EL (cell line): ENCODE results near the gene PEX6.

Experiments used
- DNase-seq: peaks from one replicate; pipeline ENCODE4 v3.0.0-alpha.2; 2016

PEX6 gene, protein sequence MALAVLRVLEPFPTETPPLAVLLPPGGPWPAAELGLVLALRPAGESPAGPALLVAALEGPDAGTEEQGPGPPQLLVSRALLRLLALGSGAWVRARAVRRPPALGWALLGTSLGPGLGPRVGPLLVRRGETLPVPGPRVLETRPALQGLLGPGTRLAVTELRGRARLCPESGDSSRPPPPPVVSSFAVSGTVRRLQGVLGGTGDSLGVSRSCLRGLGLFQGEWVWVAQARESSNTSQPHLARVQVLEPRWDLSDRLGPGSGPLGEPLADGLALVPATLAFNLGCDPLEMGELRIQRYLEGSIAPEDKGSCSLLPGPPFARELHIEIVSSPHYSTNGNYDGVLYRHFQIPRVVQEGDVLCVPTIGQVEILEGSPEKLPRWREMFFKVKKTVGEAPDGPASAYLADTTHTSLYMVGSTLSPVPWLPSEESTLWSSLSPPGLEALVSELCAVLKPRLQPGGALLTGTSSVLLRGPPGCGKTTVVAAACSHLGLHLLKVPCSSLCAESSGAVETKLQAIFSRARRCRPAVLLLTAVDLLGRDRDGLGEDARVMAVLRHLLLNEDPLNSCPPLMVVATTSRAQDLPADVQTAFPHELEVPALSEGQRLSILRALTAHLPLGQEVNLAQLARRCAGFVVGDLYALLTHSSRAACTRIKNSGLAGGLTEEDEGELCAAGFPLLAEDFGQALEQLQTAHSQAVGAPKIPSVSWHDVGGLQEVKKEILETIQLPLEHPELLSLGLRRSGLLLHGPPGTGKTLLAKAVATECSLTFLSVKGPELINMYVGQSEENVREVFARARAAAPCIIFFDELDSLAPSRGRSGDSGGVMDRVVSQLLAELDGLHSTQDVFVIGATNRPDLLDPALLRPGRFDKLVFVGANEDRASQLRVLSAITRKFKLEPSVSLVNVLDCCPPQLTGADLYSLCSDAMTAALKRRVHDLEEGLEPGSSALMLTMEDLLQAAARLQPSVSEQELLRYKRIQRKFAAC

DNA sequence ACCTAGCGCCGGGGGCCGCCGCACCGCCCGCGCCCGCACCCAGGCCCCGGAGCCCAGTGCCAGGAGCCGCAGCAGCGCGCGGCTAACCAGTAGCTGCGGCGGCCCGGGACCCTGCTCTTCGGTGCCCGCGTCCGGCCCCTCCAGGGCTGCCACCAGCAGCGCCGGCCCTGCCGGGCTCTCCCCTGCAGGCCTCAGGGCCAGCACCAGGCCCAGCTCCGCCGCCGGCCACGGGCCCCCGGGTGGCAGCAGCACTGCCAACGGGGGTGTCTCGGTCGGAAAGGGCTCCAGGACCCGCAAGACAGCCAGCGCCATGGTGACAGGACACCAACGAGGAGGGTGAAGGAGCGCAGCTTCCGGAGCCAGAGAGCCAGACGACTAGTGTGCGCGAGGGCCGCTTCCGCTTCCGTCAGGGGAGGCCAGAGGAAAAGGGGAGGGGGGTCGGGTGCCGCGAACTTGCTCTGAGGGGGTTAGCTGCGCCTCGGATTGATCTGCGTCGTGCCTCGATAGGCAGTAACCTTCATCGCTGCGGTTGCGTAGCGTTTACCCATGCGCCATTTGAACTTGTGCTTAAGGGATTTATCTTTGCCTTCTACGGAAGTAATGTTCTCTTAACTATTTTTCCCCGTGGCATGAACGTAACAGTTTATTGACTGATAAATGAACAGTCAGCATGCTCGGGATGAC lies at the start of gene PEX6:
TSS of gene PEX6 (minus strand) at position 343 of the 684 bp plus-strand sequence. CDS start at position 312, 31 bp downstream.
- DNase-seq = peak; percentile 81

DNA sequence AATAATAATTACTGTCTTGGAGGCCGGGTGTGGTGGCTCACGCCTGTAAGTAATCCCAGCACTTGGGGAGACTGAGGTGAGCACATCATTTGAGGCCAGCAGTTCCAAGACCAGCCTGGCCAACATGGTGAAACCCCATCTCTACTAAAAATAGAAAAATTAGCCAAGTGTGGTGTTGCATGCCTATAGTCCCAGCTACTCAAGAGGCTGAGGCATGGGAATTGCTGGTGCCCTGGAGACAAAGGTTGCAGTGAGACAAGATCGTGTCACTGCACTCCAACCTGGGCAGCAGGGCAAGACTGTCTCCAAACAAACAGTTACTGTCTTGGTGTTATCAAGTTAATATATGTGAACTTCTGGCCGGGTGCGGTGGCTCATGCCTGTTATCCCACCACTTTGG lies 47.4 kb upstream of the PEX6 start:
- DNase-seq = no peak

DNA sequence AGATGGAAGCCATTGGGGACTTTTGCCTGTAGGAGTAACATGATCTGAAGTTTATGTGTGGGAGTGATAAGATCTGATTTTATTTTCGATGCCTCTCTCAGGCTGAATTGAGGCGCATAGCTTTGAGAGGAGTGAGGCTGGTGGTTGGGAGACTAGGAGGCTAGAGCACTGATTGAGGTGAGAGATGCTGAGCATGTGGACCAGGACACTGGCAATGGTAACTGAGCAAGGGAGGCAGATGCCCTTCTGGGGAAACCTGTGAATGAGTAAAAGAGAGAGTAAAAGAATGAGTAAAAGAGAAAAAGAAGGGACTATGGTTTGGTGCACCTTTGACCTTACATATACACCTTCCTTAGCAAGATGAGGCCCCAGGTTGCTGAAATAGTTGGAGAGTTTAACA lies 45.5 kb upstream of the PEX6 start:
- no peak for DNase-seq

DNA sequence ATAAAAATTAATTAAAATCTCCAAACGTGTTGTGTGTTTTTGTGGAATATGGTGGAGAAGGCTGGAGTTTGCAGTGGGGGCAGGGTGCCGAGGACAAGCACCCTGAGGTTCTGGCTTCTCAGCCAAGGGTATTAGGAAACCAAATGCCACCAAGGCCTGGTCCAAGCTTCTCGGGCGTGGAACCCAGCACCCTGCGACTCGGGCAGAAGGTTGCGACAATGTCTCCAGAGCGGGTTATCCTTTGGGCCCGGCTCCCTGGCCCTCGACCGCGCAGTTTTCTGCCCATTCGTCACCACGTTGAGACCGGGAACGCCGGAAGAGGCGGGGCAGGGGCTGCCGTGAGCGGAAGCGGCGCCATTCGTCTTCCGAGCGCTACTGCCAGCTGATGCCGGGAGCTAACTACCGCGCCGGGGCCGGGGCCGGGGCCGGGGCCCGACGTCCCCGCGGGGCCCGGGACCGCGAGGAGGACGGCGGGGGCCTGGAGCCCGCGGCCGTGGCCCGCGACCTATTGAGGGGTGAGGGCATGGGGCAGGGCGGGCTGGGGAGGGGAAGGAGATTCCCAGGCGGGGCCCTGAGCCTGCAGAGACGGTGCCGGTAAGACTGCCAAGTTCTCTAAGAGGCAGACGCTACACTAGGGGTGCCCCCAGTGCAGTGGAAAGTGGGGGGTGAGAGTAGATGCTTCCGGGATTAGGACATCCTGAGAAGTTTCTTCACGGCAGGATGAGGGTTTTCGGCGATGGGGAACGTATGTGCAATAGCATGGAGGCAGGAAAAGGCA lies 42.5 kb upstream of the PEX6 start, which contains the start of gene RRP36:
TSS of gene RRP36 (plus strand) at position 354 of the 778 bp plus-strand sequence. CDS start at position 386, 32 bp downstream.
- DNase-seq = peak; percentile 78

DNA sequence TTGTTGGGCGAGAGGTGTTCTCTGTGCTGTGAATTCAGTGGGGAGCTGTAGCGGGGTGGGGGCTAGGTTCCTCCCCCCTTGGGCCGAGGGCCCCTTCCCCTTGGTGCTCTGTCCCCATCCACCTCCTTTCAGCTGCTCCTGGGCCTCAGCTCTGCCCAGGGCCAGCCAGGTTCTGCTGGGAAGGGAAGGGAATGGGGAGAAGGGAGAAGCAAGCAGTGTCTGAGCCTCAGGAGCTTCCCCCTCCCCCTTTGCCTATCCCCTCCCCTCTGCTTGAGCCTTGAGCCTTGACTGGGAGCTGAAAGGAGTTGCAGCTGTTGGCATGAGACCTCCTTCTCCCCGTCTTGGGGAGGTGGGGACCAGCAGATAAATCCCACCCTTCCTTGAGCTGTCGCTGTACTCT lies 41.9 kb upstream of the PEX6 start:
- peak; percentile 18 for DNase-seq

DNA sequence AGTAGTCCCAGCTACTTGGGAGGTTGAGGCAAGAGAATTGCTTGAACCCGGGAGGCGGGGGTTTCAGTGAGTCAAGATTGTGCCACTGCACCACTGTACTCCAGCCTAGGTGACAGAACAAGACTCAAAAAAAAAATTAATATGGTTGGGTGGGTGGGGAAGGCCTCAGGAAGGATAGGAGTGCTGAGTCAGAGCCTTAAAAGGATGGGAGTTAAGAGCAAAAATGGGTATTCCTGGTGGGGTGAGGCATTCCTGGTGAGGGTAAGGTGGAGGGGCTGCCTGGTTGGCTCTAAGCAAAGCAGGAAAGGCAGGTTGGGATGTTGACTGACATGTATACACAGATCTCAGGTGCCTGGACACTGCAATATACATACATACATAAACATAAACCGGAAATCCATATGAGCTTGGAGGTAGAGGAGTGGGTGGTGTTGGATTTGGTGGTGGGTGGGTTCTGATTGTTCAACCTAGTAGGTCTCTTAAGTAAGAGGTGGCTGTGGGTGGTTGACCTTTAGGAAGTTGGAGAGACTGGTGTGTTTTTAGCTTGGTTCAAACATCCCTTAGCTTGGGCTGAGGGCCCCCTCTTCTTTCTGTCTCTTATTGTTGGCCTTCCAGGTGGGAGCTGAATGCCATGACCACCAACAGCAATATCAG lies 41.2 kb upstream of the PEX6 start:
- no peak for DNase-seq

DNA sequence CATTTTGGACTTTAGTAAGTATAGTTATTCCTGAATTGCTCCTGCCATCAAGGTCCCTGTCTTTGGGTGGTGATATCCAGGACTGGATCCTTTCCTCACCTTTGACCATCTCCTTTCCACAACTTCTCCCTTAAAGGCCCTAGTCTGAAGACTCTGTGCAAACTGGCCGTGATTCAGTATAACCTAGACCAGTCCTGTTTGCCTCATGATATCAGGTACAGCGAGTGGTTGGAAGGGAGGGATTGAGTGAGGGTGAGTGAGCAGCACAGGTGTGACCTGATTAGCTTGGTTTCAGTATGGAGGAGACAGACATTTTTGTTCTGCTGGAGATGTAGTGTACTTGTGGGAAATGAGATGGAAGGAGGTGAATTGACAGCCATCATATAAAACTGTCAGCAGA lies 40.2 kb upstream of the PEX6 start:
- DNase-seq = no peak

DNA sequence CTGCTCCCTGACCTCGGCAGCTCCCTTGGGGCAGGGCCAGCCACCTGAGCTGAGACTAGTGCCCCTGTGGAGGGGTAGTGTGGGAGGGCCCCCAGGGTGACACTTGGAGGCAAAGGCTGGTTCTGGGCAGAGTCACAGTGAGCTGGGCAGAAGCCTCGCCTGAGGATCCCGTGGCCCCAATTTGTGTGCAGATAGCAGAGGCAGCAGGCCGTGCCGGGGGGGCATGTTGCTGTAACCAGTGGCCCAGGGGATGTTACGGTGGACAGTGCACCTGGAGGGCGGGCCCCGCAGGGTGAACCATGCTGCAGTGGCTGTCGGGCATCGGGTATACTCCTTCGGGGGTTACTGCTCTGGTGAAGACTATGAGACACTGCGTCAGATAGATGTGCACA lies 38.0 kb upstream of the PEX6 start:
- DNase-seq = no peak

DNA sequence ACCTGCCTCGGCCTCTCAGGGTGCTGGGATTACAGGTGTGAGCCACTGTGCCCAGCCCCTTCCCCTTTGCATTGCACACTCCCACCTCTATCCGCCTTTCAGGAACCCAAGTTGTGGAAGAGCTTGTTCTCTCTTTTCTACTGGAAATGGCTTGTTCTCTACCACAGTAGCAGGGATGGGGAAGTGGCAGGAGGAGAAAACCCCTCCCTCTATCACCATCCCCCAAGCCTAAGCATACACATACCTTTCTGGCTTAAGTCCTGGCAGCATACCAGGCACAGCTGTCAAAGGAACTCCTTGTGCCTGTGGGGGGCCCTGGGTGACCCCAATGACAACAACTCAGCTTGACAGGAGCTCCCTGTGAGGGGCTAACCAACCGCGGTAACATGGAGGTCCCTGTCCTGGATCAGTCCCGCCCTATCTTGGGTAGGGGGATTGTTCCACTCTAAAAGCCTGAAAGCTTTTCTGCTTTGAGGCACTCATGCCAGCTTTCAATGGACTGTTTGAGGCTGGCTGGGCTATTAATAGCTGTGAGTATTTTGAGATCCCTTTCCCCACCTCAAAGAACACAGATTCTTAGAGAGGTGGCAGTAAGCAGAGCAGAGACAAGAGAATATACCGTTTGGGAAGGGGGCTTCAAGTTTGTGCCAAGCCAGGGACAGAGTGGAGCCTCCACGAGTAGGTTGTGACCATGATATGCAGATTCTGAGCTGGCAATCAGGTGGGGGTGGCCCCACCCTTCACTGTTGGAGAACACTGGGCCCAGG lies 37.4 kb upstream of the PEX6 start:
- no peak for DNase-seq

DNA sequence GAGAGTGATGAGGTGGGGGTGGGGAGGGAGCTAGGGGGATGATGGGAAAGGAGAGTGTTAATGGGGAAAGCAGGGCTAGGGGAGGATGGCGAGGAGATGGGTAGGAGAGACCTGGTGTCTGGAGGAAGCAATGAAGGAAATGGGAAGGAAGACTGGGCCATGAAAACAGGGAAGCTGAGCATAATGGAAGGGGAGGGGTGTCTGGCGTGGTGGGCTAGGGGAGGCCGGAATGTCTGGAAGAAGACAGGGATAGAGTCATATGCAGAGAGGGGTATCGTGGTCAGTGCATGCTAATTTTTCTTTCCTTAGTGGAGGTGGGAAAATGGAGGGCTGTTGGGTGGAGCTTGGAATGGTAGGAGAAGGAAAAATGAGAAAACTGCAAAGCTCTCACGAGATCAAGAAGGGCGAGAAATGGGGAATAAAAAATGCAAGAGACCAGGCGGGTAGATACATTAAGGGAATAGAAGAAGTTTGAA lies 35.5 kb upstream of the PEX6 start:
- DNase-seq = peak; percentile 45

DNA sequence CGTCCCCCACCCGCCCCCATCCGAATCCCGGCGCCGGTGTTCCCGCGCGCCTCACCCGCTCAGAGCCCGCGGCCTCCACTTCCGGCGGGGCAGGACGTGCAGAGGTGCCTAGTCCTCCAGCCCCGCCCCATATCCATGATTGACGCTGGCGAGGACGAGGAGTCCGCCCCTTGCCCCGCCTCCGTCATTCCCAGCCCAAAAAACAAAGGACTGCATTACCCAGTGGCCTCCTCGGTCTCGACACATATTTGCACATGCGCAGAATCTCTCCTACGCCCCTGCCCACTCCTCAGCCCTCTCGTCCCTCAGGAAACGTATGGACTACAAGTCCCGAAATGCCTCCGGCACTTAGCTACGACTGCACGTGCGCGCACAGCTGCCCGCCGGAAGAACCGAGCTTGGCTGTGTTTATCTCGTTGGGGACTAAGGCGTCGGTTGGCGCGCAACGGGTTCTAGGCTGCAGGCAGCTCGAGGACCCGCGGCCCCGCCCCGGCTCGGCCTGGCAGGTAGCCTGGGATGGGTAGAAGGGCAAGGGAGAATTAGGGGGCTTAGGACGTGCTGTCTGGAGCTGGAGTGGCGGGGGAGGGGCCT lies 35.0 kb upstream of the PEX6 start, which contains the start of the genes KLHDC3 and MEA1:
TSS of gene KLHDC3 (plus strand) at position 407 of the 591 bp plus-strand sequence. CDS start 2,944 bp downstream, outside the sequence.
TSS of gene MEA1 (minus strand) at position 104 of the 591 bp plus-strand sequence. CDS start 133 bp downstream, outside the sequence.
- peak; percentile 100 for DNase-seq

DNA sequence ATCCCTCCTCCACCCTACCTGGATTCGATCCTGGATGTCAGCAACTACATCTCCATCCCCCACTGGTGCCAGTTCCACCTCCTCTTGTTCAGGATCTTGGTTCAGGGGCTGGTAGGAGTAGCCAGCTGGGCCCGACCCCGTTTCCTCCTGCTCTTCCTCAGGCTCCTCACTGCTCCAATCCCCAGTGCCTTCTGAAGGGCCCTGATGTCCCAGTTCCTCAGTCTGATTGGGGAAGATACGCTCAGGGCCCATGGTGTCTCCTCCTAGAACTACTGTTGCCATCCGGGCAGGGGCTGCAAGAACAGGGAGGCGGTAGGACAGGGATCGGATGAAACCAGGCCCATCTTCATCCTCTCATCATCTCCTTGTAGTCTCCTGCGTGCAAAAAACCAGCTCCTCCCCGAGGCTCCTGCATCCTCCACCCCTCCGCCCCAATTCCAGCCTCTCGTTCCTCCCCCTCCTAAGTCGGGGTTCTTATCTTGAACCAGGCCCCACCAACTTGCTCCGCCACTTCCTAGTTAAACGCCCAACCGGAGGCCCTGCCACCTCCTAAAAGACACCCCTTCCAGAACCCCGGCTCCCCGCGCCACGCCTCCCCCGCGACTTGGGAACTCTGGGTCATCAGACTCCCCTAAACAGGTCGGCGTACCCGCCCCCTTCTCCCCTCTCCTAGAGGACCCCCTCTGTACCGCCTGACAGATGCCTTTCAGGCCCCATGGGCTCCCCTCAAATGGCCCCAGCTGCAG lies 34.3 kb upstream of the PEX6 start:
- peak; percentile 66 for DNase-seq

DNA sequence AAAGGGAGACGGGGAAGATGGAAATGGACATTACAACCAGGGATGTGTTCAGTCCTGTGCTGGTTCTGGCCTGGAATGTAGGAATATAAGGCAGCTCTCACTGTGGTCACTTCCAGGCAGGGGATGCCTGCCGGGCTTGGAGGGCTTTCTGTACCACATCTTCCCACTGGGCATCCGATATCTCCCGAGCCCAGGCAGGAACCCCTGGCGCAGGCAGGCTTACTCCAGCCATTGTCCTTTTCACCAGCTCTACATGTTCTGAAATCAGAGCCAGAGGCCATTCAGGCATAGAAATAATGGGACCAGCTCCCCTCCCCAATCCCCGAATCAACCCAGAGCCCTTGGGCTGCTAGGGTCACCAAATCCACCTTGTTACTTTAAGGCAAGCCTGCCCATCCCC lies 33.4 kb upstream of the PEX6 start:
- DNase-seq = no peak

DNA sequence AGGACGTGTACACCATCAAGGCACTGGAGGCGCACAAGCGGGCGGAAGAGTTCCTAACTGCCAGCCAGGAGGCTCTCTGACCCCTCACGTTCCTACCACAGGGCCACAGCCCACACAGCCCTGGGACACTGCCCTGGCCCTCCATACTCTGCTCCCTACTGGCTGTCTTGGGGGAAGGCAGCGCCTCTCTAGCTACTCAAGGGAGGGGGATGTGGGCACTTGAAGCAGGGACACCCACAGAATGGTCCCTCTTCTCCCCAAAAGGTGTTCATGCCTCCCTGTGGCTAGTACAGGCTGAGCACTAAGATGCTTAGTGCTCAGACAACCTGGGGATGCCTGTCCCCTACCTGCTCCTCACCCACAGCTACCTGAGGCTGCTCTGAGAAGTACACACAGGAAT lies 32.2 kb upstream of the PEX6 start:
- no peak for DNase-seq

DNA sequence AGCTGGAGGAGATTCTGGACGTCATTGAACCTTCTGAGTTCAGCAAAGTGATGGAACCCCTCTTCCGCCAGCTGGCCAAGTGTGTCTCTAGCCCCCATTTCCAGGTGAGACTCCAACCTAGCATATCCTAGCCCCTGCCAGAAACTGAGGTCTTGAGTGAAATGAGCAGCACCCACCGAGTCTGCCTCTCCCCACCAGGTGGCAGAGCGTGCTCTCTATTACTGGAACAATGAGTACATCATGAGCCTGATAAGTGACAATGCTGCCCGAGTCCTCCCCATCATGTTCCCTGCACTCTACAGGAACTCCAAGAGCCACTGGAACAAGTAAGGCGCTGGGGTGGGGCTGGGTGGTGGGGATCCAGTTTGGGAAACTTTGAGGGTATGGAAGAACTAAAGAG lies 30.1 kb upstream of the PEX6 start:
- peak; percentile 32 for DNase-seq

DNA sequence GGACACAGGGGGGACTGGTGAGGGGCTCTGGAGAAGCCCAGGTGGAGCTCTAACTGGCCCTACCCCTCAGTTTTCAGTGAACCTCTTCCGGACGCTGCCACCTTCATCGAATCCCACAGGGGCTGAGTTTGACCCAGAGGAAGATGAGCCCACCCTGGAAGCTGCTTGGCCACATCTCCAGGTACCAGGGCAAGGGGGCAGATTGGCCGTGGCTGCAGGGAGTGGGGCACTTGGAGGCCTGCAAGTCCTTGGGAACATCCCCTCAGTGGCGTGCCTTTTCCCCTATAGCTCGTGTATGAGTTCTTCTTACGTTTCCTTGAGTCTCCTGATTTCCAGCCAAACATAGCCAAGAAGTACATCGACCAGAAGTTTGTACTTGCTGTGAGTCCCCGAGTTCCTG lies 28.1 kb upstream of the PEX6 start:
- DNase-seq = no peak

DNA sequence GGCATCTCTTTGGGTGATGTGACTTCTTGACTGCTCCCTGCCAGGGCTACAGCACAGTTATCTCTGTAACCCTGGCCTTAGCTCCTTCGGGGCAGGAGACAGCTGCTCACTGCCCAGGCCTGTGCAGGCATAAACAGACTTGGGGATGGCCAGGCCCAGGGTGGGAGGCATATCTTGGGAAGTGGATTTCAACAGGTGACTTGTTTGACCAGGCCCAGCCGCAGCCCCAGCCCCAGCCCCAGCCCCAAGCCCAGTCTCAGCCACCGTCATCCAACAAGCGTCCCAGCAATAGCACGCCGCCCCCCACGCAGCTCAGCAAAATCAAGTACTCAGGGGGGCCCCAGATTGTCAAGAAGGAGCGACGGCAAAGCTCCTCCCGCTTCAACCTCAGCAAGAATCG lies 27.3 kb upstream of the PEX6 start:
- DNase-seq = no peak

DNA sequence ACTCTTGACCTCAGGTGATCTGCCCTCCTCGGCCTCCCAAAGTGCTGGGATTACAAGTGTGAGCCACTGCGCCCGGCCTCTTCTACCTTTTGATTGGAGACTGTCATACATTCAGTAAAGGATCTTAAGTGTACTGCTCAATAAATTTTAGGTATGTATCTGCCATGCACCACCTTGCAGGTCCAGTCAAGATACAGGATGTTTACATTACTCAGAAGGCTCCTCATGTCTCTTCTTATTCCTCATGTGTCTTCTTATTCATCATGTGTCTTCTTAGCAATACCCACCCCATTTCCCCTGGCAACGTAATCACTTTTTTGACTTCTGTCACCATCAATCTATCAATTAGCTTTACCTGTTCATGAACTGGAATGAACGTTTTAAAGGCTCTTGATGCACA lies 26.9 kb upstream of the PEX6 start:
- DNase-seq = no peak

DNA sequence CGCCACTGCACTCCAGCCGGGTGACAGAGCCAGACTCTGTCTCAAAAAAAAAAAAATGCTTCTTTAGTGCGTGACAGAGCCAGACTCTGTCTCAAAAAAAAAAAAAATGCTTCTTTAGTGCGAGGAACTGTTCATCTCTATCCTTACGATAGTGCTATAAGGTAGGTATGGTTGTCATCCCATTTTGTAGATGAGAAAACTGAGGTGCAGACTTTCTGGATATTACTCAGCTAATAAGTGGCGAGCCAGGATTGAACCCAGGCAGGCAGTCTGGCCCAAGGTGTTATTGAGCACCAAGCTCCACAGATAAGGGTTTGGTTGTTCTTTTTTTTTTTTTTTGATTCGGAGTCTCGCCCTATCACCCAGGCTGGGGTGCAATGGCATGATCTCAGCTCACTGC lies 22.9 kb upstream of the PEX6 start:
- DNase-seq = no peak
